ELR (cell line): Measurements from ENCODE around the gene GLUD2.
"Not testable (repeated sequence)": the region's sequence is repeated elsewhere in the genome, so short reads cannot be mapped to it uniquely, and the experiment has no call there.

Experiments used
- DNase-seq: peaks from one replicate; pipeline ENCODE4 v3.0.0-alpha.2; 2015; ENCODE audit warnings: low read depth

The GLUD2 gene

GRCh38 chrX:121047441-121048419, at the start of gene GLUD2:
Gene GLUD2 (plus strand): TSS chrX:121047610. CDS start chrX:121047685, 75 bp downstream.
- not testable (repeated sequence) for DNase-seq

- no peak for DNase-seq
Measured at GRCh38 chrX:120999413-120999812, 48.0 kb upstream of the GLUD2 start.

GRCh38 chrX:121000589-121000988, 46.8 kb upstream of the GLUD2 start:
- DNase-seq: no peak

- DNase-seq: no peak
Measured at GRCh38 chrX:121008920-121009319, 38.5 kb upstream of the GLUD2 start.

- DNase-seq: no peak
Measured at GRCh38 chrX:121009764-121010163, 37.6 kb upstream of the GLUD2 start.

GRCh38 chrX:121010218-121010617, 37.2 kb upstream of the GLUD2 start:
- DNase-seq: no peak

GRCh38 chrX:121011254-121011653, 36.2 kb upstream of the GLUD2 start:
- no peak for DNase-seq

GRCh38 chrX:121013897-121014455, 33.4 kb upstream of the GLUD2 start:
- no peak for DNase-seq

GRCh38 chrX:121014826-121015225, 32.6 kb upstream of the GLUD2 start:
- no peak for DNase-seq

GRCh38 chrX:121028419-121028818, 19.0 kb upstream of the GLUD2 start:
- DNase-seq: no peak

- no peak for DNase-seq
Measured at GRCh38 chrX:121030083-121030482, 17.3 kb upstream of the GLUD2 start.

GRCh38 chrX:121032531-121032930, 14.9 kb upstream of the GLUD2 start:
- DNase-seq: no peak

- no peak for DNase-seq
Measured at GRCh38 chrX:121036137-121036536, 11.3 kb upstream of the GLUD2 start.

- DNase-seq: no peak
Measured at GRCh38 chrX:121036951-121037350, 10.5 kb upstream of the GLUD2 start.

- DNase-seq: no peak
Measured at GRCh38 chrX:121050781-121051180, 3.4 kb downstream of the GLUD2 start.

GRCh38 chrX:121052122-121052521, 4.7 kb downstream of the GLUD2 start:
- DNase-seq: no peak

GRCh38 chrX:121062289-121062688, 14.9 kb downstream of the GLUD2 start:
- DNase-seq: no peak

- no peak for DNase-seq
Measured at GRCh38 chrX:121064579-121064978, 17.2 kb downstream of the GLUD2 start.

- not testable (repeated sequence) for DNase-seq
Measured at GRCh38 chrX:121084247-121084646, 36.8 kb downstream of the GLUD2 start.

GRCh38 chrX:121084903-121085611, 37.6 kb downstream of the GLUD2 start:
- no peak for DNase-seq

- no peak for DNase-seq
Measured at GRCh38 chrX:121085612-121086010, 38.2 kb downstream of the GLUD2 start.

GRCh38 chrX:121093011-121093410, 45.6 kb downstream of the GLUD2 start:
- no peak for DNase-seq
